Breast epithelium (tissue), 4 donors: Measurements from ENCODE around the gene TAF13. TPM values are rescaled to one million over a fixed set of nuclear protein-coding genes. Genes with fewer than 3 reads are reported as not detected.

Experiments
- DNase-seq, 2 donors: peaks; one replicate each; pipeline ENCODE4 v3.0.0-alpha.2; 2019; ENCODE audit warnings: low spot score in 2 of 2
- H3K27ac ChIP-seq, 2 donors: fragments of 200-600 bp; sonication (generic) in 1 of 2; one replicate each; pipeline ENCODE4 v1.5.1; 2016 to 2019; ENCODE audit warnings: mild to moderate bottlenecking in 1 of 2
- H3K27me3 ChIP-seq, 2 donors: fragments of 200-600 bp; sonication (generic) in 1 of 2; one replicate each; pipeline versions ENCODE4 v1.5.1 to v1.6.0; 2017 to 2019; ENCODE audit warnings: control low read depth in 1 of 2, mild to moderate bottlenecking in 1 of 2
- H3K36me3 ChIP-seq: fragments of 200-600 bp; one replicate; pipeline ENCODE4 v1.5.1; 2019
- H3K4me1 ChIP-seq, 2 donors: fragments of 200-600 bp; sonication (generic); one replicate each; pipeline ENCODE4 v1.5.1; 2016 to 2019; ENCODE audit warnings: control low read depth in 1 of 2
- H3K4me3 ChIP-seq, 3 donors: fragments of 200-600 bp; sonication (generic); 1 replicate in 2 of 3; 2 replicates in 1 of 3; pipeline ENCODE4 v1.5.1; 2016 to 2019; ENCODE audit warnings: mild to moderate bottlenecking in 3 of 3, moderate library complexity in 2 of 3
- H3K9me3 ChIP-seq, 2 donors: fragments of 200-600 bp; sonication (generic) in 1 of 2; one replicate each; pipeline ENCODE4 v1.5.1; 2016 to 2019; ENCODE audit warnings: control low read depth in 1 of 2
- CTCF ChIP-seq, 3 donors: fragments of 450-650 bp; IDR thresholded peaks; one replicate each; pipeline ENCODE4 v1.5.1; 2016 to 2017; ENCODE audit warnings: antibody characterized with exemption in 3 of 3, mild to moderate bottlenecking in 3 of 3, moderate library complexity in 3 of 3
- POLR2A ChIP-seq: fragments of 450-650 bp; IDR thresholded peaks from one replicate; pipeline ENCODE4 v1.6.1; 2016; ENCODE audit warnings: antibody characterized with exemption, mild to moderate bottlenecking, moderate library complexity
- POLR2AphosphoS5 ChIP-seq, 3 donors: sonication (generic); formaldehyde crosslinking; IDR thresholded peaks; one replicate each; pipeline ENCODE4 v1.6.1; 2017; ENCODE audit warnings: antibody characterized with exemption in 3 of 3
- intact Hi-C: fragments of 100-400 bp; cut with DNase I; formaldehyde crosslinking; loops from one replicate; pipeline ENCODE4 v1.15.1; 2023; ENCODE audit warnings: low total_unique reads
- total RNA-seq, 3 donors: library from RNA; depleted of rRNA; stranded (reverse); fragments of >200 nt; gene quantifications; one replicate each; pipeline ENCODE4 v1.1.0, GENCODE V29; 2016

The TAF13 gene
- total RNA-seq, 3 donors from 2014 or later, result 23.1 to 36.4 (median 25.8) TPM

- Histone ChIP-seq H3K4me1 (peaks cover 6% of the 10 kb centered on the region in 2 donors), H3K9me3 (no peaks in the 10 kb centered on the region), H3K36me3 (no peaks in the 10 kb centered on the region), H3K27ac (peak overlapping the region; percentile 71 to 78), H3K27me3 (no peaks in the 10 kb centered on the region), H3K4me3 (peak overlapping the region in 2 of 3 donors; percentile 57 to 77)
- no peak for TF ChIP-seq POLR2AphosphoS5 (IDR thresholded peaks at IDR 0.05)
- no peak for TF ChIP-seq POLR2A
- TF ChIP-seq CTCF (IDR thresholded peaks at IDR 0.05), result no peak
- DNase-seq, result no peak
- intact Hi-C loops, result loop anchor here (10.0 kb wide), 1 partner anchor 150 kb away; the partner anchor contains the start of gene CLCC1
These were observed 38.5 kb upstream of the TAF13 start for GRCh38 chr1:109114342-109114674.

GRCh38 chr1:109113590-109114341, 38.0 kb upstream of the TAF13 start, which contains the start of gene ELAPOR1:
TSS of gene ELAPOR1 (plus strand) at chr1:109114115. CDS start at chr1:109114184, 69 bp downstream.
- intact Hi-C loops, result loop anchor here (10.0 kb wide), 1 partner anchor 149 kb away; the partner anchor contains the start of gene CLCC1
- no peaks in the 10 kb centered on the region for H3K27me3 ChIP-seq
- H3K9me3 ChIP-seq, result no peaks in the 10 kb centered on the region
- H3K27ac ChIP-seq, result peak within 1 kb of the TSS; percentile 71 to 78
- H3K4me3 ChIP-seq, result peak within 1 kb of the TSS; percentile 23 to 77 (median 57)
- peak; percentile 75 to 77 for DNase-seq
- H3K4me1 ChIP-seq, result peaks cover 6% of the 10 kb centered on the region in 2 donors
- TF ChIP-seq POLR2A, result no peak
- no peak for TF ChIP-seq CTCF (IDR thresholded peaks at IDR 0.05)
- TF ChIP-seq POLR2AphosphoS5 (IDR thresholded peaks at IDR 0.05), result no peak
- H3K36me3 ChIP-seq, result no peaks in the 10 kb centered on the region

- Histone ChIP-seq H3K9me3 (no peaks in the 10 kb centered on the region), H3K36me3 (no peaks in the 10 kb centered on the region), H3K4me1 (peaks cover 6% of the 10 kb centered on the region in 2 donors), H3K27me3 (no peaks in the 10 kb centered on the region), H3K27ac (peak overlapping the region; percentile 29 to 35), H3K4me3 (peak overlapping the region; percentile 18 to 77 (median 57))
- TF ChIP-seq CTCF (IDR thresholded peaks at IDR 0.05) (peak; percentile 90 to 96 (median 90)), POLR2AphosphoS5 (IDR thresholded peaks at IDR 0.05) (peak in 2 of 3 donors; percentile 23 to 61), POLR2A (no peak)
- peak; percentile 86 to 94 for DNase-seq
- intact Hi-C loops, result loop anchor here (10.0 kb wide), 1 partner anchor 148 kb away; the partner anchor contains the start of gene CLCC1
These were observed 37.0 kb upstream of the TAF13 start for GRCh38 chr1:109112652-109113285.

- H3K27ac ChIP-seq, result peak overlapping the region; percentile 29 to 35
- no peak for DNase-seq
- H3K36me3 ChIP-seq, result no peaks in the 10 kb centered on the region
- H3K4me1 ChIP-seq, result peaks cover 6% of the 10 kb centered on the region in 2 donors
- H3K4me3 ChIP-seq, result peak overlapping the region; percentile 18 to 77 (median 57)
- no peaks in the 10 kb centered on the region for H3K9me3 ChIP-seq
- intact Hi-C loops, result loop anchor here (10.0 kb wide), 1 partner anchor 147 kb away; the partner anchor contains the start of gene CLCC1
- TF ChIP-seq CTCF (IDR thresholded peaks at IDR 0.05) (no peak), POLR2AphosphoS5 (IDR thresholded peaks at IDR 0.05) (no peak), POLR2A (no peak)
- no peaks in the 10 kb centered on the region for H3K27me3 ChIP-seq
These were observed 36.4 kb upstream of the TAF13 start for GRCh38 chr1:109112056-109112651.
